Measurements from ENCODE around the gene PHACTR2. TPM values are rescaled to one million over a fixed set of nuclear protein-coding genes. Genes with fewer than 3 reads are reported as not detected.

PHACTR2 gene
- total and polyA plus RNA-seq, 2 of the 13 experiments (the other 11 are each of a cell fraction or from before 2014, with no cell fraction given): 11.3 to 28.2 TPM

DNA sequence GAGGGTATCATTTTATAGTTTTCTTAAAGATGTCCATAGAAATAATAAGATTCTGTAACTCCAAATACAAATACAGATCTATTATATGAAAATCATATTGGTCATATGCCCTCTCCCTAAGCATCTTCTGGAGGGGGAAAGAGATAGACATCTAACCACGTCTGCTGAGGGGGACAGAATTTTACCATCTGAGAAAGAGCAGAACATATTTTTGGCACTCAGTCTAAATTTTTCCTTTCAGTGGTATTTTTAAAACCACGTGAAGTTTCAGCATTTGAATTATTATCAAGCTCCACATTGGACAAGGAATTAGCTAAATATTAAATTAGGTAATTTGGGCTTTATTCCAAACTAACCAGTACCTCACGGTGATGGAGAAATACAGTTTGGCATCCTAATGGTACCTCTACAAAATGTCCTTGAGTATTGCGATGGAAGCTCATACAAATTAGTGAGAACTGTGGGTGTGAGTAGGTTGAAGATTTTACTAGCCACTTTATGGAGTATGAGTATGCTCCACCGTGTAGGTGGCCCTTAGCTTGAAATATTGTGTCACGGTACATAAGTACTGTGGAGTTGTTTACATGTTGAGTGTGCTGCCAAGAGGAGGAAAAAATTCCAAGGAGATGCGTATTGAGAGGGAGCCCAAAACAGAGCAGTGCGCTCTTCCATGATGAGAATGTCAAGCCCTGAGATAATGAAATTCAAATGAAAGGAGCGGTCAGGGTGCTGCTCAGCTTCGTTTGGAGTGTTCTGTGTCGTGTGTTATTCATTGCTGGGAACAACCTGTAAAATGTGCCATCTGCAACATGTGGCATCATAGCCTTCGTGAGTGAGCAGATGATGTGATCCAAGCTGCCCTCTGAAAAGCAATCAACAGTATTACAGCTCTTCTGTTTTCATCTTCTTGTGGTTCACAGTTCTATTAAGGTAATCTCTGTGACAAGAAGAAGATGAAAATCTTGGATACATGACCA lies 48.4 kb upstream of the PHACTR2 start:
- CTCF ChIA-PET (ENCODE audit: low intra/inter-chr PET ratio, low total read pairs): no interaction called here
- POLR2A ChIA-PET: no interaction called here
- in situ Hi-C loops (cut with HindIII; ENCODE audit: extremely low pct_ligation_motif_present, low pct_unique_long_range_greater_than_20kb): no loop called here
- FAIRE-seq (no peak), ATAC-seq (no peak), DNase-seq (ENCODE audit: low spot score) (no peak)
- Histone ChIP-seq H3K27me3 (ENCODE audit: control insufficient read depth in 1 of 2, insufficient read depth in 2 of 2, low read length in 2 of 2) (no peaks in the 10 kb centered on the region), H4K20me1 (ENCODE audit: insufficient read depth, low read length) (no peaks in the 10 kb centered on the region), H3K4me3 (replicated peaks in 1 of 3; ENCODE audit: insufficient read depth in 1 of 3, low read depth in 2 of 3, low read length in 3 of 3) (no peak overlapping the region), H3K79me2 (ENCODE audit: insufficient read depth, low read length) (no peaks in the 10 kb centered on the region), H3K4me2 (ENCODE audit: low read depth, low read length) (no peak overlapping the region), H3K9me3 (ENCODE audit: low read length) (no peaks in the 10 kb centered on the region), H3K27ac (ENCODE audit: extremely low read length, insufficient read depth, low read length) (no peak overlapping the region), H3K4me1 (ENCODE audit: insufficient read depth, low read length) (no peaks in the 10 kb centered on the region), H3K9ac (ENCODE audit: insufficient read depth, low read depth, low read length) (no peak overlapping the region), H2AFZ (ENCODE audit: low read length) (no peak overlapping the region), H3K36me3 (replicated peaks in 1 of 2; ENCODE audit: control insufficient read depth in 1 of 2, insufficient read depth in 2 of 2, low read length in 2 of 2) (no peaks in the 10 kb centered on the region)
- TF ChIP-seq ZBTB34 (CRISPR knock-in tag; IDR thresholded peaks at IDR 0.05): no peak
- TF ChIP-seq CENPBD1 (CRISPR knock-in tag; IDR thresholded peaks at IDR 0.05; ENCODE audit: borderline replicate concordance, low read depth): no peak
- TF ChIP-seq CBX2 (IDR thresholded peaks at IDR 0.05; ENCODE audit: low read depth, low read length): no peak
- no peak for TF ChIP-seq CBX2 (CRISPR knock-in tag; IDR thresholded peaks at IDR 0.05; ENCODE audit: low read depth)
- no peak for TF ChIP-seq ATF5 (CRISPR knock-in tag; IDR thresholded peaks at IDR 0.05; ENCODE audit: low read depth)
- TF ChIP-seq ATM (IDR thresholded peaks at IDR 0.05; ENCODE audit: borderline replicate concordance): no peak
- no peak for TF ChIP-seq ZNF446 (CRISPR knock-in tag; IDR thresholded peaks at IDR 0.05)
- no peak for TF ChIP-seq NPAS2 (CRISPR knock-in tag; IDR thresholded peaks at IDR 0.05; ENCODE audit: borderline replicate concordance)
- TF ChIP-seq ZNF609 (CRISPR knock-in tag; IDR thresholded peaks at IDR 0.05; ENCODE audit: borderline replicate concordance): no peak
- intact Hi-C loops (cut with micrococcal nuclease; ENCODE audit: unreplicated experiment): no loop called here
- WGBS (ENCODE audit: low lambda C conversion rate): 71% methylated on average over 12 of the region's 12 CpGs
- BruUV-seq (replicated peaks): no TSS peak

Measured in HepG2 (cell line).